H9 (cell line): ENCODE data around the gene CLEC10A. TPM values are rescaled to one million over a fixed set of nuclear protein-coding genes. Genes with fewer than 3 reads are reported as not detected.

Experiments
- DNase-seq: peaks from one replicate; pipeline ENCODE4 v3.0.0-alpha.2; 2017
- H2AFZ ChIP-seq: one replicate; pipeline ENCODE4 v1.6.1; 2013; ENCODE audit warnings: mild to moderate bottlenecking, low read length, control low read depth, moderate library complexity
- H2AK5ac ChIP-seq: 2 replicates; pipeline ENCODE4 v1.6.1; 2013; ENCODE audit warnings: low read length, control low read depth, mixed read lengths; ENCODE audit not compliant: insufficient read length
- H2BK120ac ChIP-seq: one replicate; pipeline ENCODE4 v1.6.1; 2013; ENCODE audit warnings: low read depth, mild to moderate bottlenecking, low read length, control low read depth, inconsistent platforms; ENCODE audit not compliant: poor library complexity, severe bottlenecking
- H2BK12ac ChIP-seq: 2 replicates; pipeline ENCODE4 v1.6.1; 2013; ENCODE audit warnings: low read length, control low read depth, mixed read lengths, low read depth; ENCODE audit not compliant: insufficient read length
- H2BK15ac ChIP-seq: 2 replicates; pipeline ENCODE4 v1.6.1; 2013; ENCODE audit warnings: low read depth, low read length, control low read depth
- H2BK20ac ChIP-seq: one replicate; pipeline ENCODE4 v1.6.1; 2013; ENCODE audit warnings: low read depth, mild to moderate bottlenecking, low read length, control low read depth, inconsistent platforms; ENCODE audit not compliant: poor library complexity, severe bottlenecking
- H2BK5ac ChIP-seq: 2 replicates; pipeline ENCODE4 v1.6.1; 2013; ENCODE audit warnings: low read length, control low read depth, mixed read lengths; ENCODE audit not compliant: insufficient read length
- H3K14ac ChIP-seq: 2 replicates; pipeline ENCODE4 v1.6.1; 2013; ENCODE audit warnings: low read length, control low read depth; ENCODE audit not compliant: insufficient read depth
- H3K18ac ChIP-seq: 2 replicates; pipeline ENCODE4 v1.6.1; 2013; ENCODE audit warnings: low read depth, mild to moderate bottlenecking, mixed read lengths, low read length, control low read depth; ENCODE audit not compliant: insufficient read length
- H3K23ac ChIP-seq: 2 replicates; pipeline ENCODE4 v1.6.1; 2013; ENCODE audit warnings: low read length, control low read depth, mixed read lengths, low read depth; ENCODE audit not compliant: insufficient read length
- H3K23me2 ChIP-seq: 2 replicates; pipeline ENCODE4 v1.6.1; 2013; ENCODE audit warnings: low read depth, mild to moderate bottlenecking, mixed read lengths, low read length, control low read depth; ENCODE audit not compliant: insufficient read length, poor library complexity, severe bottlenecking
- H3K27ac ChIP-seq: 2 replicates; pipeline ENCODE4 v1.5.1; 2013; ENCODE audit warnings: low read length, control low read depth, mixed read lengths, low read depth; ENCODE audit not compliant: insufficient read length
- H3K27me3 ChIP-seq: 2 replicates; pipeline ENCODE4 v1.6.1; 2013; ENCODE audit warnings: low read length, control low read depth, inconsistent platforms; ENCODE audit not compliant: insufficient read depth
- H3K4ac ChIP-seq: 2 replicates; pipeline ENCODE4 v1.6.1; 2013; ENCODE audit warnings: low read depth, mild to moderate bottlenecking, control low read depth, inconsistent platforms, low read length, moderate library complexity
- H3K4me1 ChIP-seq: 2 replicates; pipeline ENCODE4 v1.6.1; 2013; ENCODE audit warnings: low read length, control low read depth, inconsistent platforms; ENCODE audit not compliant: insufficient read depth
- H3K4me2 ChIP-seq: 2 replicates; pipeline ENCODE4 v1.6.1; 2013; ENCODE audit warnings: low read length, control low read depth, mixed read lengths; ENCODE audit not compliant: insufficient read length, insufficient read depth
- H3K56ac ChIP-seq: 2 replicates; pipeline ENCODE4 v1.6.1; 2013; ENCODE audit warnings: low read depth, mild to moderate bottlenecking, mixed read lengths, low read length, control low read depth; ENCODE audit not compliant: insufficient read length
- H3K79me1 ChIP-seq: 2 replicates; pipeline ENCODE4 v1.6.1; 2013; ENCODE audit warnings: low read depth, mild to moderate bottlenecking, moderate library complexity, low read length, control low read depth, inconsistent platforms; ENCODE audit not compliant: insufficient read depth, poor library complexity, severe bottlenecking
- H3K79me2 ChIP-seq: 2 replicates; pipeline ENCODE4 v1.6.1; 2013; ENCODE audit warnings: low read length, control low read depth, inconsistent platforms; ENCODE audit not compliant: insufficient read depth
- H3K9ac ChIP-seq: 2 replicates; pipeline ENCODE4 v1.6.1; 2013; ENCODE audit warnings: low read length, control low read depth, mixed read lengths; ENCODE audit not compliant: insufficient read length; ENCODE audit errors: extremely low read depth
- H3K9me3 ChIP-seq: one replicate; pipeline ENCODE4 v1.6.1; 2013; ENCODE audit warnings: low read depth, low read length, inconsistent platforms; ENCODE audit not compliant: control insufficient read depth
- H3T11ph ChIP-seq: one replicate; pipeline ENCODE4 v1.6.1; 2013; ENCODE audit warnings: mild to moderate bottlenecking, low read length, control low read depth, inconsistent platforms
- H4K20me1 ChIP-seq: one replicate; pipeline ENCODE4 v1.6.1; 2013; ENCODE audit not compliant: control insufficient read depth, insufficient read length, insufficient read depth
- H4K5ac ChIP-seq: 2 replicates; pipeline ENCODE4 v1.6.1; 2013; ENCODE audit warnings: low read depth, mild to moderate bottlenecking, mixed read lengths, low read length, control low read depth; ENCODE audit not compliant: insufficient read length
- H4K8ac ChIP-seq: replicated peaks from 2 replicates; pipeline ENCODE4 v1.6.1; 2013; ENCODE audit warnings: low read length, control low read depth, mixed read lengths, low read depth; ENCODE audit not compliant: insufficient read length
- H4K91ac ChIP-seq: 2 replicates; pipeline ENCODE4 v1.6.1; 2013; ENCODE audit warnings: low read depth, mild to moderate bottlenecking, moderate library complexity, mixed read lengths, low read length, control low read depth; ENCODE audit not compliant: insufficient read length
- H3K27ac Mint-ChIP-seq, 3 experiments: 2 replicates in 2 of 3; 3 replicates in 1 of 3; pipeline ENCODE4 v1.8.0; 2020 to 2021; ENCODE audit warnings: mixed read lengths in 3 of 3, mild to moderate bottlenecking in 1 of 3, moderate library complexity in 1 of 3
- H3K27me3 Mint-ChIP-seq: 2 replicates; pipeline ENCODE4 v1.8.0; 2021; ENCODE audit warnings: low read depth, mild to moderate bottlenecking, moderate library complexity, mixed read lengths
- H3K36me3 Mint-ChIP-seq, 3 experiments: 2 replicates in 2 of 3; 3 replicates in 1 of 3; pipeline ENCODE4 v1.8.0; 2020 to 2021; ENCODE audit warnings: low read depth in 3 of 3, mixed read lengths in 3 of 3; ENCODE audit not compliant: insufficient read depth in 1 of 3
- H3K4me1 Mint-ChIP-seq, 2 experiments: 2 replicates each; pipeline ENCODE4 v1.8.0; 2020; ENCODE audit warnings: mixed read lengths in 2 of 2
- H3K4me3 Mint-ChIP-seq, 2 experiments: 2 replicates in 1 of 2; 3 replicates in 1 of 2; pipeline ENCODE4 v1.8.0; 2020 to 2021; ENCODE audit warnings: mild to moderate bottlenecking in 2 of 2, mixed read lengths in 2 of 2, moderate library complexity in 1 of 2
- H3K9me3 Mint-ChIP-seq, 2 experiments: 2 replicates in 1 of 2; 3 replicates in 1 of 2; pipeline ENCODE4 v1.8.0; 2020; ENCODE audit warnings: mild to moderate bottlenecking in 2 of 2, mixed read lengths in 2 of 2, moderate library complexity in 1 of 2
- CTCF ChIP-seq: fragments of 200-600 bp; sonication (generic); conservative IDR thresholded peaks from 3 replicates; pipeline ENCODE4 v1.8.0; 2021; ENCODE audit warnings: antibody characterized with exemption, mild to moderate bottlenecking
- WGBS: extraction: QIAGEN DNeasy Blood & Tissue Kit; methylation state at CpG from one replicate; pipeline ENCODE4 v1.1.7; 2013; ENCODE audit warnings: missing lambda C conversion rate, low lambda C conversion rate, mixed read lengths; ENCODE audit not compliant: insufficient read length; ENCODE audit errors: extremely low coverage; 5-methylcytosine and 5-hydroxymethylcytosine counted together
- total RNA-seq: library from RNA; stranded (reverse); gene quantifications from 2 replicates; pipeline ENCODE4 v1.2.1, GENCODE V29; 2021

Gene CLEC10A
- total RNA-seq, 1 experiment from 2014 or later: not detected

GRCh38 chr17:7123844-7124243 lies 43.8 kb upstream of the CLEC10A start:
- no peaks in the 10 kb centered on the region for H3K27me3 ChIP-seq
- no peak overlapping the region for H3K56ac ChIP-seq
- no peak overlapping the region for H4K8ac ChIP-seq
- H4K5ac ChIP-seq: no peak overlapping the region
- H3K4me2 ChIP-seq: no peak overlapping the region
- H4K20me1 ChIP-seq: no peaks in the 10 kb centered on the region
- no peak for DNase-seq
- no peak overlapping the region for H3K27ac Mint-ChIP-seq
- no peak overlapping the region for H3K4ac ChIP-seq
- WGBS: no CpG with 5 or more reads among the region's 4 CpGs
- H2AK5ac ChIP-seq: no peak overlapping the region
- no peak overlapping the region for H3K23ac ChIP-seq
- no peak overlapping the region for H3K18ac ChIP-seq
- no peak overlapping the region for H3T11ph ChIP-seq
- no peak overlapping the region for H3K14ac ChIP-seq
- no peaks in the 10 kb centered on the region; a peak in 1 of 5 replicates for H3K9me3 Mint-ChIP-seq
- H3K4me1 Mint-ChIP-seq: no peaks in the 10 kb centered on the region
- no peak for TF ChIP-seq CTCF
- no peaks in the 10 kb centered on the region for H3K79me1 ChIP-seq
- H3K79me2 ChIP-seq: no peaks in the 10 kb centered on the region
- H3K9me3 ChIP-seq: no peaks in the 10 kb centered on the region
- H2AFZ ChIP-seq: no peak overlapping the region
- no peak overlapping the region for H3K9ac ChIP-seq
- no peak overlapping the region for H3K27ac ChIP-seq
- H3K23me2 ChIP-seq: no peaks in the 10 kb centered on the region
- H2BK120ac ChIP-seq: no peak overlapping the region
- no peaks in the 10 kb centered on the region for H3K36me3 Mint-ChIP-seq
- no peak overlapping the region for H3K4me3 Mint-ChIP-seq
- H3K4me1 ChIP-seq: no peaks in the 10 kb centered on the region
- no peak overlapping the region for H2BK15ac ChIP-seq
- H2BK12ac ChIP-seq: no peak overlapping the region
- H4K91ac ChIP-seq: no peak overlapping the region
- no peak overlapping the region for H2BK20ac ChIP-seq
- H2BK5ac ChIP-seq: no peak overlapping the region
- peaks cover 26% of the 10 kb centered on the region for H3K27me3 Mint-ChIP-seq
